Activated T-cell treated with anti-CD3 and anti-CD28 coated beads, Interleukin-2, amount 50 U/mL, for 1 hour (primary cell): ENCODE measurements around the gene POMT1.

Experiments used
- DNase-seq: peaks from one replicate; pipeline ENCODE4 v3.0.0-alpha.2; 2020

The POMT1 gene

GRCh38 chr9:131559421-131560000 lies 56.8 kb downstream of the POMT1 start:
- no peak for DNase-seq

- no peak for DNase-seq
Measured at GRCh38 chr9:131562032-131562959, 59.6 kb downstream of the POMT1 start.

GRCh38 chr9:131565369-131565768 lies 62.7 kb downstream of the POMT1 start:
- no peak for DNase-seq

- no peak for DNase-seq
Measured at GRCh38 chr9:131566158-131566557, 63.4 kb downstream of the POMT1 start.

GRCh38 chr9:131567910-131568309 lies 65.2 kb downstream of the POMT1 start:
- DNase-seq = no peak
